GM18526 (cell line): ENCODE data around the gene RAB29.

Experiments
- POLR2A ChIP-seq: IDR thresholded peaks from 3 replicates; pipeline ENCODE4 v1.6.1; 2011; ENCODE audit not compliant: insufficient read length; ENCODE audit errors: extremely low read depth

The RAB29 gene, protein sequence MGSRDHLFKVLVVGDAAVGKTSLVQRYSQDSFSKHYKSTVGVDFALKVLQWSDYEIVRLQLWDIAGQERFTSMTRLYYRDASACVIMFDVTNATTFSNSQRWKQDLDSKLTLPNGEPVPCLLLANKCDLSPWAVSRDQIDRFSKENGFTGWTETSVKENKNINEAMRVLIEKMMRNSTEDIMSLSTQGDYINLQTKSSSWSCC

GRCh38 chr1:205775015-205775716, at the start of gene RAB29:
Gene RAB29 (minus strand): TSS chr1:205775482. CDS start chr1:205774956, 526 bp downstream.
- TF ChIP-seq POLR2A = no peak

DNA sequence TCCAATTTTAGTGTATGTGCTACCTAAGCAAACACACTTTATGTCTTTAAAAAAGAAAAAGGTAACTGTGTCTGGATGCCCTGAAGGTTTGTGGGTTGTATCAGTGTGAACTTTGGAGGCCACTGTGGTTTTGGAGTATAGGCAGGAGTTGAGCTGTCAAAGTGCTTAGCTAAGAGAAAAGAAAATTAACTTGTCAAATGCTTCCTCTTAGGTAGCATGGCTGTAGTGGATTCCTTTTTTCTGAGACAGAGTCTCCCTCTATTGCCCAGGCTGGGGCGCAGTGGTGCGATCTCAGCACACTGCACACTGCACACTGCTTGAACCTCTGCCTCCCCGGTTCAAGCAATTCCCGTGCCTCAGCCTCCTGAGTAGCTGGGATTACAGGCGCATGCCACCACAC, 48.9 kb upstream of the RAB29 start:
- TF ChIP-seq POLR2A = no peak

DNA sequence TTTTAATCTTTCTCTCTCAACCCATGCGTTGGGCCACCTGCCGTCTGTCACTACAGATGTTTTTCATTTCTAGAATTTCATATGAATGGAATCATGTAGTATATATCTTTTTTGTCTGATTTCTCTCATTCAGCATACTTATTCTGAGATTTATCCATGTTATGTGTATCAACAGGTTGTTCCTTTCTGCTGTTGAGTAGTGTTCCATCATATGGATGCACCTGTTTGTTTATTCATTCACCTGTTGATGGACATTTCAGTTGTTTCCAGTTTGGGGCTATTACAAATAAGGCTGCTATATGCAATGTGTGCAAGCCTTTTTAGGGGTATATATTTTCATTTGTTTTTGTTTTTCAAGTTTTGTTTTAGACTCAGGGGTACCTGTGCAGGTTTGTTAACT, 47.1 kb upstream of the RAB29 start:
- TF ChIP-seq POLR2A = no peak

DNA sequence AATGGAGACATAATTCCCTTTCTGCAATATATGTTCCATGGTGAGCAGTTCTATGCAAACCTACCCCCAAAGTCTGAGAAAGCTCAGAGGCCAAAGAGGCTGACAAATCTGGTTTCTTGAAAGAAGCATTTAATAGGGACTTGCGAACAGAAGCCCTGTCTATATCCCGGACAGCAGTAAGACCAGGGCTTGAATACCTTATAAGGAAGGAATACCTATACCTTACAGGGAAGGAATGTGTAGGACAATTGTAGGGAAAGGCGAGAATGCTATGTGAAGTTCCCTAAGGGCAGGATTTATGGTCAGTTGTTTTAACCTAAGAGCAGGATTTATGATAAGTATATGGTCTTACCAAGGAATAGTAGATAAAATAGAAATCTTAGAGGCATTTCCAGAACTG, 42.7 kb upstream of the RAB29 start:
- TF ChIP-seq POLR2A = no peak

GRCh38 chr1:205817364-205817763, 42.1 kb upstream of the RAB29 start:
- no peak for TF ChIP-seq POLR2A

DNA sequence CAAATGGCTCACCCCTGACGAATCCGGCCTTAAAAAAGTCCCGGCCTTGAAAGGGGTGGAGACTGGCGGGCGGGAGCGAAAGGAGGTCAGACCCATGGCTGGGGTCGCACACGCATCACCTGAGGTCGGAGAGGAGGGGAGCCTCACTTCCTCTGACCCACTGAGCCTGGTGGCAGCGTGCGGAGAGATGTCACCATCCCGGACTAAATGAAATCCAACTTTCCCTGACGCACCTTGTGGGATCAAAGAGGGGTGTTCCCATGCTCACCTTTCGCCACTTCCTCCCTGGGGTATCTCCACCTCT, 38.4 kb upstream of the RAB29 start:
- TF ChIP-seq POLR2A = no peak

DNA sequence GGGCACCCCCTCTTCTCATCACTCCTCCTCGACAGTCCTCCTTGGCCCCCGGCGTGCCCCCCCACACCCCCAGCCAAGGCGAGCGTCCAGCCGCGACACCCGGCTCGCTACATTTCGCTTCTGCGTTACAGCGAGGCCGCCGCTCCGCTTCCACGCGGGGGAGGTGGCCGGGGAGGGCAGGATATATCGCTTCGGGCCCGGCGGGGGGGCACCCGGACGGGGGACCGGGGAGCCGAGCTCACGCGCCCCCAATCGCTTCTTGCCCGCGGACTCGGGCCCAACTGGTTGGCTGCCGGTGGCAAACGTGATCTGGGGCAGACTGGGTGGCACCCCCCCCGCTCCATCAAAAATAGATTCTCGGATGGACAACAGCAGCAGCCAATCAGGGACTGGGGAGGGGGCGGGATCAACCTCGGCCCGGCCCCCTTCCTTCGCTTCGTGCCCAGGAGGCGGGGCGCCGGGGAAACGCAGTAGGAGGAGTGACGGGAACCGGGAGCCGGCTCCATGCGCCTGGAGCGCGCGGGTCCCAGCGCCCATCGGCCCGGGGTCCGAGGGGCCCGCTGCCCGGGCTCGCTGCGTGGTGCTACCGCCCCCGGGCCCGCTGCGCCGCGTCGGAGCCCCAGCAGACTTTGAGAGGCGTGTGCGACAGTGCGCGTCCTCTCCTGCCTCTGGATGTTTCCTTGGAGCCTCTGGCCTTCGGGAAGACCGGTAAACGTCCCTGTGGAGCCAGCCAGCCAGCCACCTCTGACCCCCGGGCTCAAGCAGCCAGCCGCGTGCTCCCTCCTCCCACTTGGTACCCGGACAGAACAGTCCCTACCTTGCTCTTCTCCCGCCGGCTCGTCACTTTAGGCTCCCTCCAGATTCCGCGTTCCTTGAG, 37.8 kb upstream of the RAB29 start, which contains the start of gene SLC41A1:
SLC41A1 (minus strand) TSS at position 321 of the 877 bp plus-strand sequence. CDS start 2,757 bp downstream, outside the sequence.
- TF ChIP-seq POLR2A = no peak

GRCh38 chr1:205812271-205812877, 37.1 kb upstream of the RAB29 start:
- no peak for TF ChIP-seq POLR2A

- TF ChIP-seq POLR2A = no peak
Observed at GRCh38 chr1:205811660-205812059, 36.4 kb upstream of the RAB29 start.

DNA sequence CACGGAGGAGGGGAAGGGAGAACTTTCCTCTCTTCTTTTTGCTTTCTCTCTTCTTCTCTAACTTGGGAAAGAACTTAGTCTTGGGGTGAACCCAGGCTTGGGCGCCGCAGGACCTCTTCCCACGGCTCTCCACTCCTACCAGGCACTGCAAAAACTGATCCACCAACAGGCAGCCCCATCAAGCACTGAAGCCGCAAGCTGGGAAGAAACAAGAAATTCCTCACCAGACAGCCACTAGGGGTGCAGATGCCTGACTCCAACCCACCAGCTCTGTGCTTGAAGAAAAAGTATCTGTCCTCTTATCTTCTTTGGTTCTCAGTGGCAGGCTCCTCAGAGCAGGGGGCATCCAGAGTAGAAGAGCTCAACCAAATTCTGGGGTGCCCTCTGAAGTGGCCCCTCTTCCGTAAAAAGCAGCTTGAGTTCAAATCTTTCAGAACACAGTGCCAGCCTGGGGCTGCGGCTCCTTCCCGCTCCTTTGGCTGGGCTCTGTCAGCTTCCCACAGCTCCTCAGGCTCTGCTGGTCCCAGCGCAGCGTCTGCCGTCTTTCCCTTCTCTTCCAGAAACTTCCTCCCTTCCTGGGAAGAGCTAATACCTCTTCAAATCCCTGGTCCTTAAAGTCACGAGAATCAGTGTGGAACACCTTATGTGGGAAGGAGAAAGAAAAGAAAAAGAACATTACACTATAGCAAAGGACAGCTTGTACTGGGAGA, 35.3 kb upstream of the RAB29 start:
- no peak for TF ChIP-seq POLR2A

DNA sequence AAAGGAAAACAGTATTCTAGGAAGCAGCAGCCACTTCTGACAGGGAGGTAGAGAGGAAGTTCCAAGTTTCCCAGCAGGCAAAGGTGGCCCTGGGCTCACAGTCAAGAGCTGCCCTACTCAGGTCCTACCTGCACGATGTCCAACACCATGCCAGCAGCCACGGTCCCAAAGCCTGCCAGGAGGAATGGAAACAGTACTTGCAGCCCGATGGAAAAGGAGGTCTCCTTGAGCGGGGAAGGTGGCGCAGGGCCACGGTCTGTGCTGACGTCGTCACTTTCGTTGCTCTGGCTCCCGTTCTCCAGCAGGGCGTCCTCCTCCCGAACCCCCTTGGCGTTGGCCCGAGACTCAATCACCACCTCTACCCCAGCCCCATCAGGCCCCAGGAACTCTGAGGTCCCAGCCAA, 34.7 kb upstream of the RAB29 start:
- no peak for TF ChIP-seq POLR2A

- TF ChIP-seq POLR2A = no peak
Observed at GRCh38 chr1:205809469-205809868, 34.2 kb upstream of the RAB29 start.

- no peak for TF ChIP-seq POLR2A
Observed at GRCh38 chr1:205805082-205805711, 29.9 kb upstream of the RAB29 start.

- TF ChIP-seq POLR2A = no peak
Observed at GRCh38 chr1:205804605-205805004, 29.3 kb upstream of the RAB29 start.
